Activated naive CD4-positive, alpha-beta T cell treated with anti-CD3 and anti-CD28 coated beads, Interleukin-2, amount 10 ng/mL, durations not matched to agents 7 days and 5 days (primary cell): Measurements from ENCODE around the gene KNTC1.

ENCODE experiments used
- CTCF ChIA-PET: fragments of 350-600 bp; sonication (Branson Sonifier 250); formaldehyde crosslinking; loops from one replicate; lab custom pipeline; 2021; ENCODE audit warnings: antibody characterized with exemption; lab: Charles Lee
- DNase-seq: peaks from one replicate; pipeline ENCODE4 v3.0.0-alpha.2; 2020
- H3K27ac Mint-ChIP-seq: one replicate; pipeline ENCODE4 v1.8.0; 2021; ENCODE audit warnings: mild to moderate bottlenecking, moderate library complexity, mixed read lengths
- H3K27me3 Mint-ChIP-seq: one replicate; pipeline ENCODE4 v1.8.0; 2021; ENCODE audit warnings: mild to moderate bottlenecking, mixed read lengths
- H3K36me3 Mint-ChIP-seq: one replicate; pipeline ENCODE4 v1.8.0; 2021; ENCODE audit warnings: mixed read lengths
- H3K4me1 Mint-ChIP-seq: one replicate; pipeline ENCODE4 v1.8.0; 2021; ENCODE audit warnings: mixed read lengths
- H3K4me3 Mint-ChIP-seq: one replicate; pipeline ENCODE4 v1.8.0; 2021; ENCODE audit warnings: mild to moderate bottlenecking, moderate library complexity, mixed read lengths
- H3K9me3 Mint-ChIP-seq: one replicate; pipeline ENCODE4 v1.8.0; 2021; ENCODE audit warnings: mixed read lengths

KNTC1 gene

GRCh38 chr12:122517877-122518276, 9.2 kb upstream of the KNTC1 start:
- H3K27ac Mint-ChIP-seq = no peak overlapping the region
- H3K9me3 Mint-ChIP-seq = no peaks in the 10 kb centered on the region
- peaks cover 37% of the 10 kb centered on the region for H3K4me1 Mint-ChIP-seq
- CTCF ChIA-PET = no interaction called here
- DNase-seq = no peak
- no peaks in the 10 kb centered on the region for H3K27me3 Mint-ChIP-seq
- H3K36me3 Mint-ChIP-seq = peaks cover 74% of the 10 kb centered on the region
- no peak overlapping the region for H3K4me3 Mint-ChIP-seq

GRCh38 chr12:122518908-122519307, 8.1 kb upstream of the KNTC1 start:
- Mint-ChIP-seq H3K9me3 (no peaks in the 10 kb centered on the region), H3K27me3 (no peaks in the 10 kb centered on the region), H3K4me1 (peaks cover 47% of the 10 kb centered on the region), H3K27ac (no peak overlapping the region), H3K36me3 (peaks cover 76% of the 10 kb centered on the region), H3K4me3 (no peak overlapping the region)
- CTCF ChIA-PET = interaction anchor here (1.1 to 2.3 kb wide), 2 partner anchors 8 to 18 kb away, joined by 4 to 7 read pairs; partner anchors contain the start of gene ZCCHC8
- DNase-seq = no peak

GRCh38 chr12:122519418-122519817, 7.6 kb upstream of the KNTC1 start:
- Mint-ChIP-seq H3K27me3 (no peaks in the 10 kb centered on the region), H3K36me3 (peaks cover 78% of the 10 kb centered on the region), H3K9me3 (no peaks in the 10 kb centered on the region), H3K4me3 (no peak overlapping the region), H3K27ac (no peak overlapping the region), H3K4me1 (peaks cover 52% of the 10 kb centered on the region)
- CTCF ChIA-PET = interaction anchor here (1.1 to 2.3 kb wide), 2 partner anchors 9 to 18 kb away, joined by 4 to 7 read pairs; partner anchors contain the start of gene ZCCHC8
- DNase-seq = no peak

GRCh38 chr12:122520676-122521075, 6.4 kb upstream of the KNTC1 start:
- H3K36me3 Mint-ChIP-seq = peaks cover 76% of the 10 kb centered on the region
- H3K4me3 Mint-ChIP-seq = no peak overlapping the region
- H3K4me1 Mint-ChIP-seq = peaks cover 60% of the 10 kb centered on the region
- no peaks in the 10 kb centered on the region for H3K27me3 Mint-ChIP-seq
- no peak for DNase-seq
- CTCF ChIA-PET = interaction anchor here (2.3 kb wide), 1 partner anchor 10 kb away, joined by 7 read pairs; no protein-coding TSS in a partner anchor
- H3K9me3 Mint-ChIP-seq = no peaks in the 10 kb centered on the region
- H3K27ac Mint-ChIP-seq = no peak overlapping the region

- Mint-ChIP-seq H3K36me3 (peaks cover 59% of the 10 kb centered on the region), H3K27ac (peak overlapping the region; percentile 53), H3K4me1 (peaks cover 55% of the 10 kb centered on the region), H3K27me3 (no peaks in the 10 kb centered on the region), H3K9me3 (no peaks in the 10 kb centered on the region), H3K4me3 (no peak overlapping the region)
- CTCF ChIA-PET = no interaction called here
- no peak for DNase-seq
Measured at GRCh38 chr12:122523280-122523679, 3.8 kb upstream of the KNTC1 start.

GRCh38 chr12:122523846-122524718, 3.0 kb upstream of the KNTC1 start:
- peaks cover 50% of the 10 kb centered on the region for H3K4me1 Mint-ChIP-seq
- peak overlapping the region; percentile 20 for H3K27ac Mint-ChIP-seq
- CTCF ChIA-PET = no interaction called here
- peaks cover 52% of the 10 kb centered on the region for H3K36me3 Mint-ChIP-seq
- no peak for DNase-seq
- H3K27me3 Mint-ChIP-seq = no peaks in the 10 kb centered on the region
- H3K4me3 Mint-ChIP-seq = no peak overlapping the region
- H3K9me3 Mint-ChIP-seq = no peaks in the 10 kb centered on the region

GRCh38 chr12:122527478-122527944, 462 bp downstream of the KNTC1 start:
- Mint-ChIP-seq H3K9me3 (no peaks in the 10 kb centered on the region), H3K36me3 (peaks cover 35% of the 10 kb centered on the region), H3K27ac (no peak overlapping the region), H3K4me3 (no peak overlapping the region), H3K27me3 (no peaks in the 10 kb centered on the region), H3K4me1 (peaks cover 28% of the 10 kb centered on the region)
- CTCF ChIA-PET = no interaction called here
- DNase-seq = peak; percentile 59

GRCh38 chr12:122528582-122528981, 1.5 kb downstream of the KNTC1 start:
- no peaks in the 10 kb centered on the region for H3K27me3 Mint-ChIP-seq
- H3K27ac Mint-ChIP-seq = no peak overlapping the region
- H3K9me3 Mint-ChIP-seq = no peaks in the 10 kb centered on the region
- H3K4me1 Mint-ChIP-seq = peaks cover 19% of the 10 kb centered on the region
- H3K4me3 Mint-ChIP-seq = no peak overlapping the region
- DNase-seq = no peak
- CTCF ChIA-PET = no interaction called here
- H3K36me3 Mint-ChIP-seq = peaks cover 30% of the 10 kb centered on the region

- Mint-ChIP-seq H3K9me3 (no peaks in the 10 kb centered on the region), H3K27ac (no peak overlapping the region), H3K27me3 (no peaks in the 10 kb centered on the region), H3K36me3 (peaks cover 27% of the 10 kb centered on the region), H3K4me1 (peaks cover 15% of the 10 kb centered on the region), H3K4me3 (no peak overlapping the region)
- CTCF ChIA-PET = interaction anchor here (0.8 kb wide), 1 partner anchor 84 kb away, joined by 3 read pairs; no protein-coding TSS in a partner anchor
- DNase-seq = no peak
Measured at GRCh38 chr12:122528992-122529391, 1.9 kb downstream of the KNTC1 start.

GRCh38 chr12:122533856-122534255, 6.8 kb downstream of the KNTC1 start:
- CTCF ChIA-PET = no interaction called here
- H3K4me1 Mint-ChIP-seq = peaks cover 2% of the 10 kb centered on the region
- no peak overlapping the region for H3K4me3 Mint-ChIP-seq
- DNase-seq = no peak
- no peak overlapping the region for H3K27ac Mint-ChIP-seq
- peaks cover 27% of the 10 kb centered on the region for H3K36me3 Mint-ChIP-seq
- H3K9me3 Mint-ChIP-seq = no peaks in the 10 kb centered on the region
- no peaks in the 10 kb centered on the region for H3K27me3 Mint-ChIP-seq

GRCh38 chr12:122537021-122537420, 10.0 kb downstream of the KNTC1 start:
- no peak for DNase-seq
- Mint-ChIP-seq H3K36me3 (peaks cover 24% of the 10 kb centered on the region), H3K27me3 (no peaks in the 10 kb centered on the region), H3K4me3 (no peak overlapping the region), H3K4me1 (peaks cover 2% of the 10 kb centered on the region), H3K27ac (peak overlapping the region; percentile 2), H3K9me3 (no peaks in the 10 kb centered on the region)
- CTCF ChIA-PET = interaction anchor here (0.6 to 0.7 kb wide), 2 partner anchors 11 to 35 kb away, joined by 3 to 4 read pairs; no protein-coding TSS in a partner anchor

- DNase-seq = no peak
- Mint-ChIP-seq H3K9me3 (no peaks in the 10 kb centered on the region), H3K4me1 (peaks cover 2% of the 10 kb centered on the region), H3K27ac (peak overlapping the region; percentile 37), H3K36me3 (peaks cover 29% of the 10 kb centered on the region), H3K27me3 (no peaks in the 10 kb centered on the region), H3K4me3 (no peak overlapping the region)
- CTCF ChIA-PET = interaction anchor here (1.0 to 1.2 kb wide), 3 partner anchors 9 to 33 kb away, joined by 3 read pairs; no protein-coding TSS in a partner anchor
Measured at GRCh38 chr12:122538496-122538895, 11.4 kb downstream of the KNTC1 start.

GRCh38 chr12:122544537-122544936, 17.5 kb downstream of the KNTC1 start:
- Mint-ChIP-seq H3K27me3 (no peaks in the 10 kb centered on the region), H3K4me1 (peaks cover 2% of the 10 kb centered on the region), H3K4me3 (no peak overlapping the region), H3K27ac (no peak overlapping the region), H3K9me3 (no peaks in the 10 kb centered on the region), H3K36me3 (peaks cover 28% of the 10 kb centered on the region)
- CTCF ChIA-PET = no interaction called here
- no peak for DNase-seq

- no peak for DNase-seq
- H3K27me3 Mint-ChIP-seq = no peaks in the 10 kb centered on the region
- peaks cover 2% of the 10 kb centered on the region for H3K4me1 Mint-ChIP-seq
- no peaks in the 10 kb centered on the region for H3K9me3 Mint-ChIP-seq
- H3K27ac Mint-ChIP-seq = no peak overlapping the region
- CTCF ChIA-PET = no interaction called here
- no peak overlapping the region for H3K4me3 Mint-ChIP-seq
- peaks cover 32% of the 10 kb centered on the region for H3K36me3 Mint-ChIP-seq
Measured at GRCh38 chr12:122545855-122546254, 18.8 kb downstream of the KNTC1 start.
